GM21367 (cell line): ENCODE results near the gene E2F2.

Experiments
- ATAC-seq: cut with Tn5 transposase; IDR thresholded peaks from one replicate; pipeline ENCODE4 v1.9.1; 2021; ENCODE audit not compliant: unreplicated experiment

E2F2 gene

GRCh38 chr1:23530747-23531561, at the start of gene E2F2:
TSS of gene E2F2 (minus strand) at chr1:23531233. CDS start at chr1:23530793, 440 bp downstream.
- peak; percentile 60 for ATAC-seq

- ATAC-seq, result no peak
Observed at GRCh38 chr1:23578997-23579363, 47.9 kb upstream of the E2F2 start.

GRCh38 chr1:23578311-23578996, 47.4 kb upstream of the E2F2 start:
- no peak for ATAC-seq

GRCh38 chr1:23577056-23578004, 46.3 kb upstream of the E2F2 start:
- peak; percentile 71 for ATAC-seq

GRCh38 chr1:23576338-23577055, 45.5 kb upstream of the E2F2 start:
- no peak for ATAC-seq

- ATAC-seq, result no peak
Observed at GRCh38 chr1:23575226-23575810, 44.3 kb upstream of the E2F2 start.

DNA sequence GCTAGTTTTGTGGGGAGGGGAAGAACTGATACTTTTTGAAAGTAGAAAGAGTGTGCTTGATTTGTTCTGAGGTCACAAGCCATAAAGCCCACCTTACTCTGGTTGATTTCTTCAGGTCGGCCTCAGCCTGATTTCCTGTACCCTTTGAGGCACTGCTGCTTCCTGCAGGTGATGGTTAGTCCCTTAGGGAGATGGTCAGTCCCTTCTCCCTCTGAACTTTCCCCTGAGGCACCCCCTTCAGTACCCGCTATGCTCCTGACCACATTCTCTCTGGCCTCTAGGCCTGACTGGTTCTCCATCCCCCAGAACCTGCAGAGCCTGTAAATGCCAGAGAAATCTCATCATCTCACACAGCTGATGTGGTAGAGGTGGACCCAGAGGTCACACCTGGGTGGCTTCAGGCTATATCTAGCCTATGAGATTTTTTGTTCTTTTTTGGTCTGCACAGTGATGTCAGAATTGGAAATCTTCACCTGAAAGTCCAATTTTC, 43.3 kb upstream of the E2F2 start:
- ATAC-seq, result no peak

DNA sequence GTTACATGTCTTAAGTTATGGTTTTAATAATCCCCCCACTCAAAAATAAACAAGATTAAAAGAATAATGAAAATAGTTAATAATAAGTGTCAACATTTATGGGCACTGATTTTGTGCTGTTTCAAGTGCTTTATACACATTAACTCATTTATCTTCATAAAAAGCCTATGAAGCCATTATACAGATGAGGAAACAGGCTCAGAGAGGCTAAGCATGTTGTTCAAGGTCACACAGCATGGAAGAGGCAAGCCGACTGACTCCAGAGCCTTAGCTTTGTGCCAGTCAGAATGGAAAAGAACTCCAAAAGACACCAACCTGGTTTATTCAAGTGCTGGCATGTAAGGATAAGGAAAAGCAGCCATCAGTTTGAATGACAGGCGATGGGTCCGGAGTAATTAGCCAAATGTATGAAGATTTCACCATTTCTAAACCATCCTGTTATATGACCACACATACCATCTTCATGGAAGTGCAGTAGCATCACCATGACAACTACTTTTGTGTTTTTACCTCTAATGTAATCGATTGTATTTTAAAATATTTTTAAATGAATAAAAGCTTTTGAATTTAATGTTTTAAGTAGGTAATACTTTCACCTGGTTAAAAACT, 42.6 kb upstream of the E2F2 start:
- ATAC-seq, result no peak

DNA sequence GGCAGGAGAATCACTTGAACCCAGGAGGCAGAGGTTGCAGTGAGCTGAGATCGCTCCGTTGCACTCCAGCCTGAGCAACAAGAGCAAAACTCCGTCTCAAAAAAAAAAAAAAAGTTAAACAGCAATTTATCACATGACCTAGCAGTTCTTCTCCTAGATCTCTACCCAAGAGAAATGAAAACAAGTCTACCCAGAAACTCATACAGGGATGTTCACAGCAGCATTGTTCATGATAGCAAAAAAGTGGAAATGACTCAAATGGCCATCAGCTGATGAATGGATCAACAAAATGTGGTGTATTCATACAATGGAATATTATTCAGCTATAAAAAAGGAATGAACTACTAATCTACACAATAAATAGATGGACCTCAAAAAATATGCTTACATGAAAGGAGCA, 40.4 kb upstream of the E2F2 start:
- ATAC-seq, result no peak

- no peak for ATAC-seq
Observed at GRCh38 chr1:23570001-23570691, 39.1 kb upstream of the E2F2 start.

GRCh38 chr1:23568608-23569383, 37.8 kb upstream of the E2F2 start:
- no peak for ATAC-seq

DNA sequence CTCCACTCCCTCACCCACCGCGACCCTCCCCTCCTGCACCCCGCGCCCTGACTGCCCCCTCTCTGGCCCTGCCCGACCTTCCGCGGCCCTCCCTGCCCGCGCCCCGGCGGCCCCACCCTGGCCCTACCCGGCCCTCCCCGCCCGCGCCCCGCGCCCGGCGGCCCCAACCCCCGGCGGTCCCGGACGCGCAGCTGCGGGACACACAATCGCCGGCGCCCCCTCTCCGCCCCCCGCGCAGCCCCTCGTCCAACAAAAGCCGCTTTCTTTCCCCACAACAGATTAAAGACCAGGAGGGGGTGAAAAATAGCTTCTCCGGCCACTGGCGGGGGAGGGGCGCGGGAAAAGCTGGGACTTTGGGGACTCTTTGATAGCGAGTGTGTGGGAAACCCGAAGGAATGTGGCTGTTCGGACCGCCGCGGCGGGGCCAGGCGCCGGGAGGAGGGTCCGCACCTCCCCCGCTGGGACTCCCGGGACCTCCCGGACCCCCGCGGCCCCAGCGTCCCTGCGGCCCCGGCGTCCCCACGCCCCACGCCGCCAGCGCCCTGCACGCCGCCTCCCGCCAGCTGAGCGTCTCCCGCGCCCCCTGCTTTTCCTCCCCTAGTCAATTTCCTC, 37.1 kb upstream of the E2F2 start:
- ATAC-seq, result no peak

GRCh38 chr1:23567629-23567995, 36.6 kb upstream of the E2F2 start:
- ATAC-seq, result no peak

GRCh38 chr1:23566304-23566703, 35.3 kb upstream of the E2F2 start:
- ATAC-seq, result no peak

DNA sequence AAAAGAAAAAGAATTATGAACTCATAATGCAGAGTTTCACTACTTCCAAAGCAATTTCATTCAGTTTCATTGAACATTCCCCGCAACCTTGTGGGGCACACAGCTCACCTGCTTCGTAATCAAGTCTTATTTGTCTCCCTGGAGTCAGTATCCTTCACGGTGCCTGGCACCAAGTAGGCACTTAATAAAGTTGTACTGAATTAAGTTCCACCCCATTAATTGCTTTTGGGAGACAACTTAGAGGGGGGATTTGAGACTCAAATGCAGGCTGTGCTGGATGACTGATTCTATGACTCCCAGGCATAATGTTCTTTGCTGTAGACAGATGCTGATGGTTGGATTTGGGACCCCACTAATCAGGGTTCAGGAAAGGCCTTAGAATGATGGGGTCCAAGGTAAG, 34.7 kb upstream of the E2F2 start:
- ATAC-seq, result no peak

- ATAC-seq, result no peak
Observed at GRCh38 chr1:23564529-23565122, 33.6 kb upstream of the E2F2 start.

- ATAC-seq, result no peak
Observed at GRCh38 chr1:23563755-23564374, 32.8 kb upstream of the E2F2 start.
